GM18873 (cell line): ENCODE data around the gene ARMC9.

Experiments
- ATAC-seq: cut with Tn5 transposase; IDR thresholded peaks from one replicate; pipeline ENCODE4 v1.9.1; 2021; ENCODE audit warnings: mild to moderate bottlenecking, moderate library complexity, moderate number of reproducible peaks; ENCODE audit not compliant: unreplicated experiment, low FRiP score

ARMC9 gene

DNA sequence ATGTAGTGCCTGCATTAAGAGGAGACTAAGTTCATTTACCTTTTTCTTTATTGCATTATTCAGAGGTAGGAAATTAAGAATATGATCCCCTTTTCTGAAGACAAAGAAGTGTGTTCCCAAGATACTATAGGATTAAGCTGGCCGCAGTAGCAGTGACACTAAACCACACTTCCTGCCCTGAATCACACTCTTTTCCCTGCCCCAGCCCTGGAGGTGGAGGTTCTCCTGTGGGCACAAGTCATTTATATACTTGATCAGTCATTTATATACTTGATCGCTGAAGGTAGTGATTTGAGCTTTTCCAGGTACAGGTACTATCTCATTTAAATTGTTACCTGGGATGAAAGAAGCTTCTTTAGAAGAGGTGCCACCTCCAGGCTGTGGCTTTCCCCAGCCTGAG, 78.6 kb downstream of the ARMC9 start:
- ATAC-seq, result no peak

DNA sequence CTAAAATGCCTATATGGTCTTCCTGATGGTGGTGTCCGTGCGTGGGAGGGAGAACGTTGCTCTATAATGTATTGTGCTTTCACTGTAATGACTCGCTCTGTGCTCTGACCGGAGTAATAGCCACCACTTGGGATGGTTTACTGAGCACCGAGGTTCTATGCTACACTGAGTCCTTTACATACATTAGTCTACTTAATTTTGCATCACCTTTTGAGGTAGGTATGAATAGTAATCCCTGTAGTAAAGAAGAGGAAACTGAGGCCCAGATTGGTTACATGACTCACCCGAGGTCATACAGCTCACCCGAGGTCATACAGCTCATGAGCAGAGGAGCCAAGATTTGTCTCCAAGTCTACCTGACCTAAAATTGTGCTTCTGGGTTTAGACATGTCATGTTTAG, 79.5 kb downstream of the ARMC9 start:
- ATAC-seq, result no peak

DNA sequence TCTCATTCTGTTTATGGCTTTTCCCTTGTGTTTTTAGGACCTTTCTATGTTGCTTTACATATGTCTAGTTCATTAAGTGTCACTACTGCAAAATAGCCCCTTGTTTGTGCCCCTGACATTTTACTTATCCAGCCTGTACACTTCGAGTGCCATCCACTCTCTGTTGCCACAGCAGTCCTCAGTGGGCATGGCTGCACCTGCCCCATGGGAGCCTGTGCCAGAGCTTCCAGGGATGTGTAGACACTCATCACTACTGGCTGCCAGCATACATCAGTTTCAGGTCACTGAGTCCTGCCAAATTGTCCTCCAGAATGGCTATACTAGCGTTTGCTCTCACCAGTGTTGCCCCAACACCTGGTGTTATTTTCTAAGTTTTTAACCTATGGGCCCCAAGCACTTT, 80.4 kb downstream of the ARMC9 start:
- ATAC-seq, result no peak

DNA sequence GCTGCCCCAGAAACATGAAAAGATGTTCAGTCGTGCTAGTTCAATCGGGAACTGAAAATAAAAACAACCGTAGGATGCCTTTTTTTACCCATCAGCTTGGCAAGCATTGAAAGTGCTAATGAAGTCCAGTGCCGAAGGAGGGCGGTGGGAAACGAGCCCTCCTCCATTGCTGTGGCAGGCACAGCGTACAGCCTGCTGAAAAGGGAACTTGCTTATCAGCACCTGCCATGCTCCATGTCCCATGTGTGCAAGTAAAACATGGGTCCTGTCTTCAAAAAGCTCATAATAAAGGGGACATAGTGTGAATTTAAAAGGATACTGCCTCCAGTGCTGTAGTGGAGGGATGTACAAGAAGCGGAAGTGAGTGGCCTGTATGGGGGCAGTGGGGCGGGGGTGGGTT, 82.4 kb downstream of the ARMC9 start:
- no peak for ATAC-seq

DNA sequence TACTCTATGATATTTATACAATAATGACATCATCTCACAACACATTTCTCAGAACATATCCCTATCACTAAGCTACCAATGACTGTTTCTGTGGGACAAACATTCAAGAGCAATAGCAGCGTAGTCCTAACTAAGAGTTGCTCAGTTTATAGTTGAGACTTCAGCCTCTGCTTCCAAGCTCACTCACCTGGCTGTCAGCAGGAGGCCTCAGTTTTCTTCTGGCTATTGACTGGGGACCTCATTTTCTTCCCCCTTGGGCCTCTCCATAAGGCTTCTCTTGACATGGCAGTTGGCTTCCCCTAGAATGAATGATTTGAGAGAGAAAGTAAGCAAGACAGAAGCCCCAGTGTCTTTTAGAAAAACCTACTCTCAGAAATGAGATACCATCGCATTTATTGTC, 85.9 kb downstream of the ARMC9 start:
- no peak for ATAC-seq

- ATAC-seq, result no peak
These were observed 88.5 kb downstream of the ARMC9 start for GRCh38 chr2:231286964-231287363.

DNA sequence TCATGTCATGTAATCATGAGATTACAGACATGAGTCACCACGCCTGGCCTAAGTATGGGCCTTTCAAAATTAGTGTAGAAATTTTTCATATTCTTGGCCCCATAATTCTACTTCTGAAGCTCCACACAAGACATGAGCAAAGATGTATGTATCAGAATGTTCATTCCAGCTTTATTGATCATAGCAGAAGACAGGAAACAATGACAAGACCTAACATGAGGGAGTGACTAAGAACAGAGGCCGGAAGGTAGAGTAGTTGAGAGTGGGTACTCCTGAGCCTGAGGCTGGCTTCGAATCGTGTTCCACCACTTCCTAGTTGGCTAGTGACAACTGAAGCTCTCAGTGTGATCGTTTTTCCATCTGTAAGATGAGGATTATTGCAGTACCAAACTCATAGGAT, 89.3 kb downstream of the ARMC9 start:
- ATAC-seq, result no peak

DNA sequence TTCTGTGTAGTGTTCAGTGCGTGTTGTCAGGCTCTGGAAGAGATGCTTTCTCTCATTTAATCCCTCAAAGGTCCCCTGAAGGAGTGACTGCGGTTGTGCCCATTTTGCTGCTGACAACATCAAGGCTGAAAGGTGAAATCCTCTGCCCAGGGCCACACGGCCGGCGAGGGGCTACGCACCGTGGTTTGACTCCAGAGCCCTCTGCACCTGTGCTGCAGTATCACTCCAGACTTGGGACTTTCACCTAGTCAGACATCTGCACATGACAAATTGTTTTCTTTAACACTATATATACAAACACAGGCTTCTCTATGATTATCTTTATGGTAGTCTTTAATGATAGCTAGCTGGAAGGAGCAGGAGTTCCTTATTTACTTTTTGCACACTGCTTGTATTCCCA, 90.2 kb downstream of the ARMC9 start:
- no peak for ATAC-seq

DNA sequence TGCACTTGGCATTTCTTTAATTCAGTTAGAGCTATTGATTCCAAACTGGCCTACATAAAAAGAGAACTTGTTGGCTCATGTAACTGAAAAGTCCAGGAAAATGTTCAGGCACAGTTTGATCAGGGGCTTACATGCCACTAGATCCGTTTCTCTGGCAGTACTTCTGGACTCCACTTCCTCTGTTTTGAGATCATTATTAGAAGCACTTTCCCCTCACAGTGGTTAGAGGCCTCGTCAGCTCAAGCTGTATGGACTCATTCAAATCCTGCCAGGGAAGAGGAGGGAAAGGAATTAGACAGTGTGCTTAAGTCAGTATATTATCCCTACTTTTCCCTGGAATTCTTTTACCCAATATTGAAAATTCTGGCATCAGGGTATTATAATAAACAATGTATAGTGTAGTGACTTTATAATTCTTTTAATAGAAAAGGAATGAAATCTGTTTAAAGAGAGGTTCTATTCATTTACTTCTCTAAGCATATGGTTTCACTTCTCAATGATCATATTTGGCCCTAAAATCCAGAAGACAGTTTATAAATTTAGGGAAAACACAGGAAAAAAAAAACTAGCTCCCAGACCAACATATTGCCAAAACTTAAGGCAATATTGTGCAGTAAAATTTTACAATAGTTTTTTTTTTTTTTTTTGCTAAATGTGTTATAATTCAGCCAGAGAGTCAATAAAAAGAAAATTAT, 92.0 kb downstream of the ARMC9 start:
- ATAC-seq, result no peak

DNA sequence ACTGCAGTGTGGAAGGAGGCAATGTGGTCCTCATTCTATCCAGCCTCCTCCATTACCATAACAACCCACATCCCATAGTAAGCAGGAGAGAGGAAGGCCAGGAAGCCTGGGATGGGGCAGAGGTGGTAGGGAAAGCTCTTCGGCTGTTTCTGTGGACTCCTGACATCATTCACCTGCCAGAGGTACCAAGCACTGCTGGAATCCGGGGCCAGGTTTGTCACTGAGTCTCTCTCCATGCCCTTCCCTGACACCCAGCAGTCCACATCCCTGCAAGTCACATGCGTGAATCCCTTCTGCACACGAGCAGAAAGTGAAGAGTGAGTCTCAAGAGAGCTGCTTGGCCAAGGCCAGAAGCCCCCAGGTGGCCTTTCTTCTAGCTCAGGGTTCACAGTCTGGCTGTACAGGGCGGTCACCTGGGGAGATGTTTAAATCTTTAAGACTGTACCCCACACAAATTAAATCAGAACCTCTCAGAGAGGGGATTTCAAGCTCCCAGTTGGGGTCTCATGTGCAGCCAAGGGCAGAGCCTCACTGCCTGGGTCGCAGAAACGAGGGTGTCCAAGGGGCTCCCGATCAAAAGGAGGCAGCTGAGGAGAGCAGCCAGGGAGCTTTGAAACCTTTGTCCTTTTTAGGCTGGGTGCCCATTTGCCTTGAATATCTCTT, 94.2 kb downstream of the ARMC9 start:
- ATAC-seq, result no peak

DNA sequence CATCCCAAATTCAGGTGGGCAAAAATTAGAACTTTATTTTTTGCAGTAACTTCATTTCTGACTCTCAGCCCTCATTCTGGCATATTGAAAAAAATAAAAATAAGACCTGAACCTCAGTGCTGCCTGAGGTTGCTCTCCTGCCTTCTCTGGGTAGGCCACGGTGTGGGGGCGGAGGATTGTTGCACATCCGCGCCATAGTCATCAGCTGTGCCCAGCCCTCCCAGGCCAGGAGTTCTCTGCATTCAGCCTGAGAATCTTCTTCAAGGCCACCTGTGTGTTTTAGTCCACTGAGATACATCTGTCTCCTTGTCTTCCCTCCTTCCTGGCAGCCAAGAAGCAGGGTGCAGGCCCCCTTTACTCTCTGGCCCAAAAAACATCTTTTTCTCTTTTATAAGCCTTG, 94.7 kb downstream of the ARMC9 start:
- ATAC-seq, result no peak

DNA sequence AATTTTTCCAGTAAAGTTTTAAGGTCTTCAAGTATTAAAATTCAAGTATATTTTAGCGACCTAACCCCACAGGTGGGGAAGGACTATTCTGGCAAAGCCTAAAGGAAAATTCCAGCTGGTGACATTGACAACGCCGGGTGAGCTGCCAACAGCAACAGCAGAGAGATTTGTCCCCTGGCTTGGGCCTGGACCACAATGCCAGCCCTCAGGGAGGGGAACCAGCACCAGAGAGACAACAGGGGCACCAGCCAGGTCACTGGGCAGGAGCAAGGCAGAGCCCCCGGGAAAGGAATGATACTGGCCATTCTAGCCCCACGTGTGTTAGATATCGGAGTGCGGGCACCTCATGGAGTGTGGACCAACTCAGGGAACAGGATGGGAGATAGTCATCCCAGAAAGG, 95.7 kb downstream of the ARMC9 start:
- no peak for ATAC-seq

GRCh38 chr2:231294571-231295362, 96.3 kb downstream of the ARMC9 start:
- ATAC-seq, result no peak

DNA sequence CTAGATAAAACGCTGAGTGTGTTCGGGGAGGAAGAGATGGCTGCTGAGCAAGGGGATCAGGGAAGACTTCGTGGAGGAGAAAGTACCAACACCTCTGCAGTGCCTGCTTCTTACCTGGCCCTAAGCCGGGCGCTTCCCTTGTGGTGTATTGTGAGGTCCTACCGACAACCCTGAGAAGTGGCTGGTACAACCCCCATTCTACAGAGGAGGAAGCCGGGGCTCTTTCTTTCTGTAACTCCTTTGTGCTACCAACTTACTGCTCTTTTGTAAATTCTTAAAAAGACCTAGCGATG, 96.9 kb downstream of the ARMC9 start:
- ATAC-seq, result no peak

DNA sequence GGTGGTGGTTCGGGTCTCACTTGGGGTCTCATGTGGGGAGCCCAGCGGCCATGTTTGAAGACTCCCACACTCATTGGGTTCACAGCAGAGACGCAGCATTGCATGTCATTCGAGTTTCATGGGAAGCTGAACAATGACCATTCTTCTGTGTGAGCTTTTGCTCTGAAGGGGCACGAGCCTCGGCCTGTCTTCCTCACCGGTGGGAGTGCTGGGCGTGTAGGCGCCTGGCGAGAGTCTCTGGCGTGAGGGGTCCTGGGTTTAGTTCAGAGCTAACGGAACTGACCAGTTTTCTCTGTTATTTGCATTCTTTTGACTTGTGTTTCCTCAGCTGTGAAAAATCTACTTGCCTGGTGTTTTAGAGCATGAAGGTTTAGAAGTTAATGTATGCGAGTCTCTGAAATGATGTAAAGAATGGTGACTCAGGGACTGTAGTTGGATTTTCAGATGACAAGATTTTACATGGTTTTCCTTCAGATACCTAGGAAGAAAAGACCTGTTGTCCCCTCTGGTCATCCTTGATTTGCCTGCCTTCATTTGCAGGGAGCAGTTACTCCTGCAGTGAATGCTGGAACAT, 98.1 kb downstream of the ARMC9 start:
- ATAC-seq, result no peak

DNA sequence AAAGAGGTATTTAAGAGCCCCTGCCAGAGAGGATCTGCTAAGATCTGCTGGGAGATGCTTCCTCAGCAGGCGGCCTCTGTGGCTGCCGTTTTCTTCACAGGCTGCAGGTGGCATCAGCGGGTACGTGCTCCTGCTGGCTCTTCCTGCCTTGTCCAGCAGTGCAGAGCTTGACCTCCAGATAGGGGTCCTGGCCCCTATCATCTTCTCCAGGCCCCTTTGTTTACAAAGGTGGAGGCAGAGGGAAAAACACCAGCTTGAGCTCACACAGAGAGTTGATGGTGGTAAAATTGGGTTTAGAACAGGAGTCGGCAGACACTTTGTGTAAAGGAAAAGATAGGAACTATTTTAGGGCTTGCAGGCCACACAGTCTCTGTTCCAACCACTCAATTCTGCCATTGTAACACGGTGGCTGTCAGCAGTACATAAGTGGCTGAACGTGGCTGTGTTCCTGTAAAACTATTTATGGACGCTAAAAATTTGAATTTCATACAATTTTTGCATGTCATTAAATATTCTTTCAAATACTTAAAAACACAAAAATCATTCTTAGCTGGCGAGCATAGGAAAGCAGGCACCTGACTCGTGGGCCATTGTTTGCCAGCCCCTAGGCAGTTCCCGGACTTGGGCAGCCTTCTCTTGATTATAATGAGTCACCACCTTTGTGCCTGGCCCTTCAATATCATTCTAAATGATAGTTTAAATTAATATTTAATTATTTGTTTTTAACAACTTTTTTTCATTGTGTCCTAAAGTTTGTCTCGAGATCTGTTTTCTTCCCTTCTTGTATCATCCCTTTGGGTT, 98.9 kb downstream of the ARMC9 start:
- ATAC-seq, result no peak

- no peak for ATAC-seq
These were observed 99.7 kb downstream of the ARMC9 start for GRCh38 chr2:231298091-231298490.

- no peak for ATAC-seq
These were observed 100.8 kb downstream of the ARMC9 start for GRCh38 chr2:231299267-231299666.

GRCh38 chr2:231300020-231300721, 101.7 kb downstream of the ARMC9 start:
- no peak for ATAC-seq

GRCh38 chr2:231300722-231301076, 102.3 kb downstream of the ARMC9 start:
- no peak for ATAC-seq
